ENCODE results near the gene GNAT3. TPM values are rescaled to one million over a fixed set of nuclear protein-coding genes. Genes with fewer than 3 reads are reported as not detected.

Gene GNAT3
- total RNA-seq, 1 experiment from 2014 or later = not detected

DNA sequence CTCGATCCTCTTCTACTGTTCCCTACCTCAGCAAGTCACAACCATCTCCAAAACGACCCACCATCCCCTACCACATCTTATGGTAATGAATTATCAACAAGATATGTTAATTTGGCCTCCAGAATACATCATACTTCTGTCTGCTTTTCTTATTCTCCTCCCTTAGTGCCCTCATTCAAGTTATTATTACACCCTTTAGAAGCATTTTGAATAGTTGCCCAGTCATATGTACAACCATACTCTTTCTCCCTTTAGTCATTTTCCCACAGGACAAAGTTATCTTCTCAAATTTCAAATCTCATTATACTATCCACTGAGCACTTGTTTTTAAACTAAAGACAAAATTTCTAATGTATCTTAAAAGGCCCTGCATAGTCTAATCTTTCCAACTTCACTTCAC is 71.0 kb downstream of the GNAT3 start:
- intact Hi-C loops (cut with micrococcal nuclease; ENCODE audit: unreplicated experiment) = no loop called here
- no peaks in the 10 kb centered on the region for H3K36me3 ChIP-seq (ENCODE audit: control insufficient read depth, insufficient read depth, low read length)
- Mint-ChIP-seq H3K4me1 (ENCODE audit: low read depth, unreplicated experiment) (no peaks in the 10 kb centered on the region), H3K27ac (ENCODE audit: unreplicated experiment) (no peak overlapping the region), H3K36me3 (ENCODE audit: insufficient read depth, unreplicated experiment) (no peaks in the 10 kb centered on the region), H3K4me3 (ENCODE audit: unreplicated experiment) (no peak overlapping the region), H3K27me3 (ENCODE audit: insufficient read depth, unreplicated experiment) (peaks cover 8% of the 10 kb centered on the region), H3K9me3 (ENCODE audit: unreplicated experiment) (no peaks in the 10 kb centered on the region)
- no peaks in the 10 kb centered on the region for H3K4me1 ChIP-seq
- CTCF ChIA-PET = no interaction called here
- POLR2A ChIA-PET = no interaction called here
- BruUV-seq (replicated peaks) = no TSS peak
- DNase-seq = no peak
- H3K4me3 ChIP-seq (ENCODE audit: low read depth, low read length) = no peak overlapping the region
- no peak for TF ChIP-seq CTCF (IDR thresholded peaks at IDR 0.05; ENCODE audit: insufficient read depth in 1 of 2, low read depth in 1 of 2, low read length in 1 of 2, severe bottlenecking in 1 of 2, unreplicated experiment in 1 of 2)
- no peaks in the 10 kb centered on the region for H3K27me3 ChIP-seq (replicated peaks; ENCODE audit: control insufficient read depth, insufficient read depth, low read length)
- H3K9me3 ChIP-seq = no peaks in the 10 kb centered on the region

DNA sequence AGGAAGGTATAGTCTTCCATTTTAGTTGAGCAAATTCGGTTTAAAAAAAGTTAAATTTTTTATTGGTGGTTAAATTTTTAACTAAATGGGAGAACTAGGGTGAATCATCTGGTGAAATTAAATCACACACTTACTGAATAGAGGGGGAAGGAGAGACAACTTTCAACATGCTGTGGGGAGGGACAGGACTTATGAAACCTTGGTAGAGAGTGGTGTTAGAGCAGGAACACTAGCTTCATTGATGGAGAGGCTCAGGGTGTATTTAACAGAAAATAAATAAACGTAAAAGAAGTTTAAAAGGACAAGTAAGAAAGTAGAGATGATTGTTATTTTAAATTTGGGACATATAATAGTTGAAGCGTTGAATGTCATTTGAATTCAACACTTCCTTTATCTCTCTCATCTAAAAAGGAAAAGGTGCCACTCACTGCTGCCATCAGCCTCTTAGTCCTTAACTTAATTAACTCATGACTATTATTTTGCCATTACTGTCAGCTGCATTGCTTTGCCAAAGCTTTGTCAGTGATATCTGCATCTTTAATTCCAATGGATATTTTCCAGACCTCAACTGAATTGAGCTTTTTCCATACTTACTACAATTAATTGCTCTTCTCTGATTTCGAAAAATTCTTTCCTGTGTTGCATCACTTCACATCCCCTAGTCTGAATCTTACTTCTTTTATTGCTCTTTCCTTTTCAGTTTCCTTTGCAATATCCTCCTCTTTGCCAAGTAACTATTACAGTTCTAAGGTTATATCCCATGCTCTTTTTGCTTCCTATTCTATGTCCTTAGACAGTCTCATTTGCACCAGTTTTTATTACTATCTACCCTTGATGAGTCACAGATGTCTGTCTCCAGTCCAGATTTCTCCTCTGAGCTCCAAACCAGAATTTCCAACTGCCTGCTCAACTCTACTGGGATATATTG is 71.7 kb downstream of the GNAT3 start:
- CTCF ChIA-PET = no interaction called here
- DNase-seq = no peak
- H3K9me3 Mint-ChIP-seq (ENCODE audit: unreplicated experiment) = no peaks in the 10 kb centered on the region
- H3K4me1 Mint-ChIP-seq (ENCODE audit: low read depth, unreplicated experiment) = no peaks in the 10 kb centered on the region
- POLR2A ChIA-PET = no interaction called here
- Histone ChIP-seq H3K27me3 (replicated peaks; ENCODE audit: control insufficient read depth, insufficient read depth, low read length) (no peaks in the 10 kb centered on the region), H3K4me3 (ENCODE audit: low read depth, low read length) (no peak overlapping the region), H3K4me1 (no peaks in the 10 kb centered on the region), H3K9me3 (no peaks in the 10 kb centered on the region), H3K36me3 (ENCODE audit: control insufficient read depth, insufficient read depth, low read length) (no peaks in the 10 kb centered on the region)
- H3K27me3 Mint-ChIP-seq (ENCODE audit: insufficient read depth, unreplicated experiment) = peaks cover 8% of the 10 kb centered on the region
- TF ChIP-seq CTCF (IDR thresholded peaks at IDR 0.05; ENCODE audit: insufficient read depth in 1 of 2, low read depth in 1 of 2, low read length in 1 of 2, severe bottlenecking in 1 of 2, unreplicated experiment in 1 of 2) = no peak
- H3K27ac Mint-ChIP-seq (ENCODE audit: unreplicated experiment) = no peak overlapping the region
- H3K4me3 Mint-ChIP-seq (ENCODE audit: unreplicated experiment) = no peak overlapping the region
- H3K36me3 Mint-ChIP-seq (ENCODE audit: insufficient read depth, unreplicated experiment) = no peaks in the 10 kb centered on the region
- intact Hi-C loops (cut with micrococcal nuclease; ENCODE audit: unreplicated experiment) = no loop called here
- no TSS peak for BruUV-seq (replicated peaks)

DNA sequence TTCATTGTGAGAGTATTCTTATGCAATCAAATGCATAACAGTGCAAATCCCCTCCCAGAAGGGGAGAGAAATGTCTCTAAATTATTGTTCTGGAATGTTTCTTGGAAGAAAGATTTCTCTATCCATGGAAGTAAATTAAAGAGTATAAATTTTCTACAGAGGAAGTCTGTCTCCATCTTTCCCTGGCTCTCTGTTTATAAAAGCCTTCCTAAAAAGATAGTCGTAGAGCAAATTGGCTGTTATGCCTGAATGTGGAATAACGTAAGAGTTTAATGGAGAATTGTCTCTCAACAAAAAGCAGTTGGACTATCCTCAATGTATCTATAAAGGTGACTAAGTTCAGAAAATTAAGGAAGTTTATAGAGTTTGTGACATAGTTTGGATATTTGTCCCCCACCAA is 76.3 kb downstream of the GNAT3 start:
- POLR2A ChIA-PET = no interaction called here
- no peak overlapping the region for H3K27ac Mint-ChIP-seq (ENCODE audit: unreplicated experiment)
- CTCF ChIA-PET = no interaction called here
- H3K4me3 ChIP-seq (ENCODE audit: low read depth, low read length) = no peak overlapping the region
- no peaks in the 10 kb centered on the region for H3K36me3 Mint-ChIP-seq (ENCODE audit: insufficient read depth, unreplicated experiment)
- no peaks in the 10 kb centered on the region for H3K4me1 ChIP-seq
- H3K9me3 Mint-ChIP-seq (ENCODE audit: unreplicated experiment) = no peaks in the 10 kb centered on the region
- no peaks in the 10 kb centered on the region for H3K36me3 ChIP-seq (ENCODE audit: control insufficient read depth, insufficient read depth, low read length)
- H3K27me3 Mint-ChIP-seq (ENCODE audit: insufficient read depth, unreplicated experiment) = peaks cover 2% of the 10 kb centered on the region
- no peak for TF ChIP-seq CTCF (IDR thresholded peaks at IDR 0.05; ENCODE audit: insufficient read depth in 1 of 2, low read depth in 1 of 2, low read length in 1 of 2, severe bottlenecking in 1 of 2, unreplicated experiment in 1 of 2)
- no peaks in the 10 kb centered on the region for H3K4me1 Mint-ChIP-seq (ENCODE audit: low read depth, unreplicated experiment)
- DNase-seq = no peak
- H3K9me3 ChIP-seq = no peaks in the 10 kb centered on the region
- BruUV-seq (replicated peaks) = no TSS peak
- H3K27me3 ChIP-seq (replicated peaks; ENCODE audit: control insufficient read depth, insufficient read depth, low read length) = no peaks in the 10 kb centered on the region
- no peak overlapping the region for H3K4me3 Mint-ChIP-seq (ENCODE audit: unreplicated experiment)
- intact Hi-C loops (cut with micrococcal nuclease; ENCODE audit: unreplicated experiment) = no loop called here
